Kidney epithelial cell (primary cell): ENCODE results near the gene VPS13D. TPM values are rescaled to one million over a fixed set of nuclear protein-coding genes. Genes with fewer than 3 reads are reported as not detected.

Source experiments
- DNase-seq: peaks from one replicate; pipeline ENCODE4 v3.0.0-alpha.2; 2010; ENCODE audit warnings: low read depth
- H3K27me3 ChIP-seq: 2 replicates; pipeline ENCODE4 v1.6.0; 2011; ENCODE audit warnings: low read length; ENCODE audit not compliant: control insufficient read depth, insufficient read depth
- H3K36me3 ChIP-seq: 2 replicates; pipeline ENCODE4 v1.5.1; 2011; ENCODE audit warnings: low read length; ENCODE audit not compliant: control insufficient read depth, insufficient read depth
- H3K4me3 ChIP-seq: 2 replicates; pipeline ENCODE4 v1.5.1; 2011; ENCODE audit warnings: low read depth, mild to moderate bottlenecking, control low read depth, low read length
- total RNA-seq: library from RNA; depleted of rRNA; stranded (reverse); fragments of >200 nt; gene quantifications from 2 replicates; pipeline ENCODE4 v1.2.3, GENCODE V29; 2015
- TF ChIP-seq, protein P1 (sequence below): IDR thresholded peaks from 2 replicates; pipeline ENCODE4 v1.5.1; 2011; ENCODE audit warnings: mild to moderate bottlenecking, moderate library complexity, low read length, control low read depth, inconsistent platforms; ENCODE audit not compliant: insufficient read depth, poor library complexity, severe bottlenecking

Gene VPS13D
- total RNA-seq, 1 donor from 2014 or later = 22.2 TPM

DNA sequence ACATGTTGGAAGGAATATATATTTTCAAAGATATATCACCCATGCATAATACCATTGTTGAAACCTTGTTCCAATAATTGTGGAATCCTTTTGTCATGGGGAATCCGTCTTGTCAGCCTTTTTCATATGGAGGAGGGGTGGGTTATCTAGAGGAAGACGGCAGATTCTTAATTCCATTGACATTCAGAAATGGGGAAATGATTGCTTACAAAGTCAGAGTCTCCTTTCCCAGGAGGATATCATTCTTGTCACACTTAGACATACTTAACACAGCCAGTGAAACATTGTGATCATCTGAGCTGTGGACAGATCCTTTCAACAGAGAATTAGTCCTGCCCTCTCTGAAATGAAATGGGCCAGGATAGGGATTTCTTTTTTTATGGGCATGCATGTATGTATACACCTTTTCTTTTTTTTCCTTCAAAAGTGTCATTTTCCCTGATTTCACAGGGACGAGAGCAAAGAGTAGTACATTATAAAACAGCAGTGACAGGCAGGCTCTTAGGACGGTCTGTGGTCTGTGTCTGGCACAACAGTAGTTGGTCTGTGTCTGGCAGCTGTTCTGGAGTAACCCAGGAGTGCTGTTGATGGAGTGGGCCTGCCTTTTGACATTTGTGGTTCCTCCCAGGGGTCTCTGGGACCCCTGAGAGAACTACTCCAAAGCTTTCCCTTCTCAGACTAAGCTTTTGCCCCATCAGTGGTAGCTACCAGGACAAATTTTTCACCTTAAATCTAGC, 50.1 kb downstream of the VPS13D start:
- Histone ChIP-seq H3K27me3 (no peaks in the 10 kb centered on the region), H3K4me3 (no peak overlapping the region), H3K36me3 (peaks cover 3% of the 10 kb centered on the region)
- DNase-seq = no peak
- TF ChIP-seq, protein P1, sequence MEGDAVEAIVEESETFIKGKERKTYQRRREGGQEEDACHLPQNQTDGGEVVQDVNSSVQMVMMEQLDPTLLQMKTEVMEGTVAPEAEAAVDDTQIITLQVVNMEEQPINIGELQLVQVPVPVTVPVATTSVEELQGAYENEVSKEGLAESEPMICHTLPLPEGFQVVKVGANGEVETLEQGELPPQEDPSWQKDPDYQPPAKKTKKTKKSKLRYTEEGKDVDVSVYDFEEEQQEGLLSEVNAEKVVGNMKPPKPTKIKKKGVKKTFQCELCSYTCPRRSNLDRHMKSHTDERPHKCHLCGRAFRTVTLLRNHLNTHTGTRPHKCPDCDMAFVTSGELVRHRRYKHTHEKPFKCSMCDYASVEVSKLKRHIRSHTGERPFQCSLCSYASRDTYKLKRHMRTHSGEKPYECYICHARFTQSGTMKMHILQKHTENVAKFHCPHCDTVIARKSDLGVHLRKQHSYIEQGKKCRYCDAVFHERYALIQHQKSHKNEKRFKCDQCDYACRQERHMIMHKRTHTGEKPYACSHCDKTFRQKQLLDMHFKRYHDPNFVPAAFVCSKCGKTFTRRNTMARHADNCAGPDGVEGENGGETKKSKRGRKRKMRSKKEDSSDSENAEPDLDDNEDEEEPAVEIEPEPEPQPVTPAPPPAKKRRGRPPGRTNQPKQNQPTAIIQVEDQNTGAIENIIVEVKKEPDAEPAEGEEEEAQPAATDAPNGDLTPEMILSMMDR = no peak

- Histone ChIP-seq H3K36me3 (peaks cover under 1% of the 10 kb centered on the region), H3K27me3 (no peaks in the 10 kb centered on the region), H3K4me3 (no peak overlapping the region)
- TF ChIP-seq, protein P1 = no peak
- DNase-seq = no peak
These were observed 52.3 kb downstream of the VPS13D start for GRCh38 chr1:12282142-12282541.

DNA sequence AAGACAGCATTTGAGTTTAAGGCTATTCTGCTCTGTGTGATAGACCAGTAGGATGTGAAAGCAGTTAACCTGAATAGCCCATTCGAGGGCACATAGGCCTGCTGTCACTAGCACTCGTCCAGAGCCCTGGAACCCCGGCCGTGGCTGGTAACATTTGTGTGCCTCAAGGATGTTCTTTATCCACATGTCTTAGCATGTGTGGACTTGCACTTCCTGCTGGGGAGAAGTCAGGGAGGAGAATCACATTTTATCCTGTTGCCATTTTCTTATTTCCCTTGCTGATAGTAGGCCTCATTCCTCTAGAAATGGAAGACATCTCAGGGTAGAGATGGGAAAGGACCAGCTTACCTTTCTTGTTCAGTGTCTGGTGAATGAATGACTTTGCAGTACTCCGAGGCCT, 54.7 kb downstream of the VPS13D start:
- DNase-seq = no peak
- no peak overlapping the region for H3K4me3 ChIP-seq
- H3K27me3 ChIP-seq = no peaks in the 10 kb centered on the region
- TF ChIP-seq, protein P1 = no peak
- peaks cover 5% of the 10 kb centered on the region for H3K36me3 ChIP-seq

GRCh38 chr1:12285496-12286143, 55.8 kb downstream of the VPS13D start:
- H3K4me3 ChIP-seq = no peak overlapping the region
- H3K27me3 ChIP-seq = no peaks in the 10 kb centered on the region
- TF ChIP-seq, protein P1 = no peak
- no peak for DNase-seq
- peaks cover 5% of the 10 kb centered on the region for H3K36me3 ChIP-seq

- H3K4me3 ChIP-seq = no peak overlapping the region
- no peaks in the 10 kb centered on the region for H3K27me3 ChIP-seq
- TF ChIP-seq, protein P1 = no peak
- H3K36me3 ChIP-seq = peaks cover 5% of the 10 kb centered on the region
- no peak for DNase-seq
These were observed 58.0 kb downstream of the VPS13D start for GRCh38 chr1:12287869-12288268.
